MM.1S (cell line): ENCODE data around the gene PLXNA4.

Experiments
- DNase-seq: peaks from one replicate; pipeline ENCODE4 v3.0.0-alpha.2; 2015
- H2AFZ ChIP-seq: fragments of 300-600 bp; sonication (generic); 2 replicates; pipeline ENCODE4 v1.6.0; 2016; ENCODE audit warnings: antibody characterized with exemption, low read length
- H3F3A ChIP-seq: fragments of 300-600 bp; sonication (generic); 2 replicates; pipeline ENCODE4 v1.6.1; 2016; ENCODE audit warnings: mild to moderate bottlenecking, antibody characterized with exemption, low read length, moderate library complexity, mixed read lengths; ENCODE audit not compliant: insufficient read depth
- H3K27ac ChIP-seq: fragments of 300-600 bp; sonication (generic); 2 replicates; pipeline ENCODE4 v1.5.1; 2016; ENCODE audit warnings: mild to moderate bottlenecking, low read length
- H3K27me3 ChIP-seq: fragments of 300-600 bp; sonication (generic); replicated peaks from 2 replicates; pipeline ENCODE4 v1.6.0; 2016; ENCODE audit warnings: low read length; ENCODE audit not compliant: insufficient read depth
- H3K36me3 ChIP-seq: fragments of 300-600 bp; sonication (generic); replicated peaks from 2 replicates; pipeline ENCODE4 v1.6.1; 2016; ENCODE audit warnings: mild to moderate bottlenecking, low read length, mixed read lengths; ENCODE audit not compliant: insufficient read depth
- H3K4me1 ChIP-seq: fragments of 300-600 bp; sonication (generic); 2 replicates; pipeline ENCODE4 v1.6.1; 2016; ENCODE audit warnings: low read length, mixed read lengths
- H3K4me2 ChIP-seq: fragments of 300-600 bp; sonication (generic); 2 replicates; pipeline ENCODE4 v1.6.0; 2016; ENCODE audit warnings: low read depth, low read length
- H3K4me3 ChIP-seq: fragments of 300-600 bp; sonication (generic); 2 replicates; pipeline ENCODE4 v1.5.1; 2016; ENCODE audit warnings: low read length, mixed read lengths
- H3K79me2 ChIP-seq: fragments of 300-600 bp; sonication (generic); 2 replicates; pipeline ENCODE4 v1.6.1; 2016; ENCODE audit warnings: mixed run types, low read length, mixed read lengths
- H3K9ac ChIP-seq: fragments of 300-600 bp; sonication (generic); 2 replicates; pipeline ENCODE4 v1.6.1; 2016; ENCODE audit warnings: low read length, mixed read lengths
- H3K9me2 ChIP-seq: fragments of 300-600 bp; sonication (generic); replicated peaks from 2 replicates; pipeline ENCODE4 v1.6.1; 2016; ENCODE audit warnings: mild to moderate bottlenecking, low read length, mixed read lengths; ENCODE audit not compliant: insufficient read depth
- H3K9me3 ChIP-seq: fragments of 300-600 bp; sonication (generic); replicated peaks from 2 replicates; pipeline ENCODE4 v1.6.1; 2016; ENCODE audit warnings: mild to moderate bottlenecking, low read length, mixed read lengths; ENCODE audit not compliant: insufficient read depth
- H4K20me1 ChIP-seq: fragments of 300-600 bp; sonication (generic); 2 replicates; pipeline ENCODE4 v1.6.1; 2016; ENCODE audit warnings: mild to moderate bottlenecking, low read length, moderate library complexity, mixed read lengths; ENCODE audit not compliant: insufficient read depth
- EZH2 ChIP-seq: fragments of 300-600 bp; sonication (generic); optimal IDR thresholded peaks from 2 replicates; pipeline ENCODE3; 2017; ENCODE audit warnings: low read depth, mild to moderate bottlenecking, antibody characterized with exemption, low read length, mixed read lengths
- EZH2phosphoT487 ChIP-seq: fragments of 300-600 bp; sonication (generic); IDR thresholded peaks from 2 replicates; pipeline ENCODE4 v1.6.1; 2018; ENCODE audit warnings: antibody characterized with exemption, low read length
- TF ChIP-seq, protein P1 (sequence below): fragments of 300-600 bp; sonication (generic); IDR thresholded peaks from 2 replicates; pipeline ENCODE4 v1.5.1; 2016; ENCODE audit warnings: antibody characterized with exemption, low read length, mixed read lengths

PLXNA4 gene

DNA sequence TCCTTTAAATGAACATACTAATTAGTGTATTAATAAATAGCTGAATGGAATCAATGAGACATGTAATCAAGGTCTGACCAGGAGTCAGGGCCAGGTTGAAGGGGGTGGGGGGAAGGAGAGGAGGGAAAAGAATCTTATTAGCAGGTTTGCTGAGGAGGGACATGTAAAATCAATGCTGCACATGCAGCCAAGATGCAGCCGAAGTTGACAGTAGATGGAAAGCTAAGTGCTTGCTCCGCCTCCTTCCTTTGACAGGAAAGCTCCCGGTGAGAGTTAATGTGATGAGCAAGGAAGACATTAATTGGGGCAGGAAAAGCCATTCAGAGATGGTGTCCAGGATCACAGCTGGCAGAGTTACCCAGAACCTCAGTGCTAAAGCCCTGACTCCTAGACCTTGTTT lies 24.4 kb downstream of the PLXNA4 start:
- TF ChIP-seq EZH2phosphoT487 (no peak), EZH2 (no peak)
- TF ChIP-seq, protein P1, sequence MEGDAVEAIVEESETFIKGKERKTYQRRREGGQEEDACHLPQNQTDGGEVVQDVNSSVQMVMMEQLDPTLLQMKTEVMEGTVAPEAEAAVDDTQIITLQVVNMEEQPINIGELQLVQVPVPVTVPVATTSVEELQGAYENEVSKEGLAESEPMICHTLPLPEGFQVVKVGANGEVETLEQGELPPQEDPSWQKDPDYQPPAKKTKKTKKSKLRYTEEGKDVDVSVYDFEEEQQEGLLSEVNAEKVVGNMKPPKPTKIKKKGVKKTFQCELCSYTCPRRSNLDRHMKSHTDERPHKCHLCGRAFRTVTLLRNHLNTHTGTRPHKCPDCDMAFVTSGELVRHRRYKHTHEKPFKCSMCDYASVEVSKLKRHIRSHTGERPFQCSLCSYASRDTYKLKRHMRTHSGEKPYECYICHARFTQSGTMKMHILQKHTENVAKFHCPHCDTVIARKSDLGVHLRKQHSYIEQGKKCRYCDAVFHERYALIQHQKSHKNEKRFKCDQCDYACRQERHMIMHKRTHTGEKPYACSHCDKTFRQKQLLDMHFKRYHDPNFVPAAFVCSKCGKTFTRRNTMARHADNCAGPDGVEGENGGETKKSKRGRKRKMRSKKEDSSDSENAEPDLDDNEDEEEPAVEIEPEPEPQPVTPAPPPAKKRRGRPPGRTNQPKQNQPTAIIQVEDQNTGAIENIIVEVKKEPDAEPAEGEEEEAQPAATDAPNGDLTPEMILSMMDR, result no peak

DNA sequence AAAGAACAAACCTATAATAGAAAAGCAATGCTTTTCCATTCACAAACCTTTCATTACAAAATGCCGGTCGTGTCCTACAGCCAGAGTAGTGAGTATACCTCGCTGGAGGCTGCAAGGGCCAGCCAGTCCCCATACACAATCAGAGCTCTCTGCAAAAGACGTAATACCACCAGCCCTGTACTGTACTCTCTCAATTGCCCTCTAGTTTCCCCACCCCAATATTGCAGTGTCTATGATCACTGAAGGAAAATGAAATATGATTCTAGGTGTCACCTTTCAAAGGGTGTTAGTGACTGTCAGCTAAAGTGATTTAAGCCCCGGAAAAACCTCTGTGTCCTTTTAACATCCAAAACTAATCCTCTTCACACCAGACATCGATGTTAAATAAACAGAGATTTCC lies 24.8 kb downstream of the PLXNA4 start:
- no peak overlapping the region for H2AFZ ChIP-seq
- no peak overlapping the region for H3K4me2 ChIP-seq
- H3K4me1 ChIP-seq, result no peaks in the 10 kb centered on the region
- no peaks in the 10 kb centered on the region for H3K36me3 ChIP-seq
- H4K20me1 ChIP-seq, result no peaks in the 10 kb centered on the region
- H3K27ac ChIP-seq, result no peak overlapping the region
- no peaks in the 10 kb centered on the region for H3K79me2 ChIP-seq
- no peak overlapping the region for H3K4me3 ChIP-seq
- no peaks in the 10 kb centered on the region for H3F3A ChIP-seq
- no peaks in the 10 kb centered on the region for H3K9me3 ChIP-seq
- no peak for TF ChIP-seq EZH2phosphoT487
- TF ChIP-seq, protein P1, result no peak
- no peak for TF ChIP-seq EZH2
- no peak for DNase-seq
- no peaks in the 10 kb centered on the region for H3K9me2 ChIP-seq
- H3K27me3 ChIP-seq, result no peaks in the 10 kb centered on the region
- H3K9ac ChIP-seq, result no peak overlapping the region

More for the DNA sequence above, 24.4 kb downstream of the PLXNA4 start:
- no peaks in the 10 kb centered on the region for H3K27me3 ChIP-seq
- no peaks in the 10 kb centered on the region for H3K9me3 ChIP-seq
- no peaks in the 10 kb centered on the region for H3K9me2 ChIP-seq
- H3K36me3 ChIP-seq, result no peaks in the 10 kb centered on the region
- no peak overlapping the region for H3K9ac ChIP-seq
- H2AFZ ChIP-seq, result no peak overlapping the region
- H3K79me2 ChIP-seq, result no peaks in the 10 kb centered on the region
- H3F3A ChIP-seq, result no peaks in the 10 kb centered on the region
- H3K4me3 ChIP-seq, result no peak overlapping the region
- H3K4me1 ChIP-seq, result no peaks in the 10 kb centered on the region
- no peak overlapping the region for H3K4me2 ChIP-seq
- H4K20me1 ChIP-seq, result no peaks in the 10 kb centered on the region
- H3K27ac ChIP-seq, result no peak overlapping the region
- DNase-seq, result no peak

DNA sequence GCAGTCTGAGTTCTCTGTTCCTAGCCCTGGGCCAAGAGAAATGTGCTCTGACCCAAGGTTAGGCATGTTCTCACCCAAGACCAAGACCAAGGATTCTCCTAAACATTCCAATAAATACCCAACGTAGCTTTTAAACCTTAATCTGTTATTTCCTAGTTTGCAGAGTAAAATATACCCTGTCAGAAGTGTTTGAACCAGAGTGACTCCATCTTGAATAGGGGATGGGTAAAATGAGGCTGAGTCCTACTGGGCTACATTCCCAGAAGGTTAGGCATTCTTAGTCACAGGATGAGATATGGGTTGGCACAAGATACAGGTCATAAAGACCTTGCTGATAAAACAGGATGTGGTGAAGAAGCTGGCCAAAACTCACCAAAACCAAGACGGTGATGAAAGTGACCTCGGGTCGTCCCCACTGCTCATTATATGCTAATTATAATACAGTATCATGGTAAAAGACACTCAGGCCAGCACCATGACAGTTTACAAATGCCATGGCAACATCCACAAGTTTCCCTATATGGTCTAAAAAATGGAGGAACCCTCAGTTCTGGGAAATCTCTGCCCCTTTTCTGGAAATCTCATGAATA lies 27.7 kb downstream of the PLXNA4 start:
- H3K9ac ChIP-seq, result no peak overlapping the region
- no peaks in the 10 kb centered on the region for H3K9me2 ChIP-seq
- DNase-seq, result no peak
- no peaks in the 10 kb centered on the region for H4K20me1 ChIP-seq
- H3K4me3 ChIP-seq, result no peak overlapping the region
- no peaks in the 10 kb centered on the region for H3F3A ChIP-seq
- TF ChIP-seq, protein P1, result no peak
- TF ChIP-seq EZH2phosphoT487 (no peak), EZH2 (no peak)
- no peaks in the 10 kb centered on the region for H3K4me1 ChIP-seq
- no peak overlapping the region for H3K27ac ChIP-seq
- H3K4me2 ChIP-seq, result no peak overlapping the region
- H2AFZ ChIP-seq, result no peak overlapping the region
- H3K27me3 ChIP-seq, result no peaks in the 10 kb centered on the region
- H3K36me3 ChIP-seq, result no peaks in the 10 kb centered on the region
- no peaks in the 10 kb centered on the region for H3K79me2 ChIP-seq
- H3K9me3 ChIP-seq, result no peaks in the 10 kb centered on the region
